Measurements from ENCODE around the gene FILIP1L. TPM values are rescaled to one million over a fixed set of nuclear protein-coding genes. Genes with fewer than 3 reads are reported as not detected.

FILIP1L gene
- total RNA-seq, 1 experiment from 2014 or later = 0.17 TPM

DNA sequence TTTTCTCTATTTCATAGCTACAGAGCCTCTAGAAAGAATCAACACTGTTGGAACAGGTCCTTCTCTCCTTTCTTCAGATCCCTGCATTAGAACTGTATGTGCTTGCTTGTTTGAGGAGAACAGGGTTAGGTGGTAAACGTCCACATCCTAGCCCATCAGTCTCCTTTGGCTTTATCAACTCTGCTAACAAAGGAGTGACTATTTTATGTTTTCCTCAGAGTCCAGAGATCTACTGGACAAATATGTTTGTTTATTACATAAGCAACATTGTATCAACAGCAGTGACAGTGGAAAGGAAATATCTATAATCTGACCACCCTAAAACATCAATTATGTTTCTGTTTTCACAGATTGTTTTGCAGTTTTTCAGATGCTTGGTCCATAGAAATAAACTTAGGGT, 257.0 kb downstream of the FILIP1L start:
- Histone ChIP-seq H3K79me2 (ENCODE audit: insufficient read depth, low read length) (peaks cover 21% of the 10 kb centered on the region; the same call in 1 of the 2 replicates), H3K4me2 (ENCODE audit: low read length) (no peak overlapping the region), H3K4me1 (ENCODE audit: control insufficient read depth in 1 of 2, insufficient read depth in 2 of 2, low read length in 2 of 2) (peaks cover 0 to 13% of the 10 kb centered on the region in 2 experiments; a peak in 2 of 4 replicates), H3K27me3 (ENCODE audit: insufficient read depth, low read length) (no peaks in the 10 kb centered on the region), H3K9me2 (ENCODE audit: insufficient read depth) (no peaks in the 10 kb centered on the region), H3K36me3 (ENCODE audit: control insufficient read depth in 1 of 2, insufficient read depth in 2 of 2, low read length in 2 of 2) (no peaks in the 10 kb centered on the region), H3K9me3 (ENCODE audit: control insufficient read depth in 1 of 2, insufficient read depth in 1 of 2, low read depth in 1 of 2, low read length in 2 of 2) (no peaks in the 10 kb centered on the region), H3K4me3 (replicated peaks in 1 of 2; ENCODE audit: low read depth in 1 of 2, low read length in 2 of 2) (no peak overlapping the region), H3K27ac (ENCODE audit: low read depth, low read length) (no peak overlapping the region), H4K20me1 (ENCODE audit: insufficient read depth) (no peaks in the 10 kb centered on the region), H3K9ac (ENCODE audit: low read length) (no peak overlapping the region), H2AFZ (ENCODE audit: low read depth, low read length, poor library complexity, severe bottlenecking) (no peak overlapping the region)
- DNase-seq (ENCODE audit: low read depth, low spot score) (no peak), ATAC-seq (no peak)
- intact Hi-C loops (cut with micrococcal nuclease) = no loop called here
- ChIA-PET RAD21 (ENCODE audit: low non-redundant PET in 1 of 2, low total read pairs in 2 of 2, uncharacterized antibody in 2 of 2, unreplicated experiment in 2 of 2) (no interaction called here), POLR2A (no interaction called here), CTCF (no interaction called here)
- no TSS peak for BruUV-seq (replicated peaks)
- no peak for TF ChIP-seq POLR2AphosphoS5 (IDR thresholded peaks at IDR 0.05; ENCODE audit: low read depth, low read length)
- no peak for TF ChIP-seq JUND (IDR thresholded peaks at IDR 0.05)
- TF ChIP-seq, protein P1, sequence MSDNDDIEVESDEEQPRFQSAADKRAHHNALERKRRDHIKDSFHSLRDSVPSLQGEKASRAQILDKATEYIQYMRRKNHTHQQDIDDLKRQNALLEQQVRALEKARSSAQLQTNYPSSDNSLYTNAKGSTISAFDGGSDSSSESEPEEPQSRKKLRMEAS (IDR thresholded peaks at IDR 0.05) = no peak
- no peak for TF ChIP-seq CBX3 (IDR thresholded peaks at IDR 0.05; ENCODE audit: low read depth)
- no peak for TF ChIP-seq EGR1 (IDR thresholded peaks at IDR 0.05; ENCODE audit: low read depth)
- no peak for TF ChIP-seq ZFX (IDR thresholded peaks at IDR 0.05)
- TF ChIP-seq YY1 (IDR thresholded peaks at IDR 0.05; ENCODE audit: extremely low read depth, insufficient replicate concordance, low read depth, low read length) = no peak
- no peak for TF ChIP-seq EZH2phosphoT487 (IDR thresholded peaks at IDR 0.05; ENCODE audit: borderline replicate concordance)
- TF ChIP-seq, protein P2, sequence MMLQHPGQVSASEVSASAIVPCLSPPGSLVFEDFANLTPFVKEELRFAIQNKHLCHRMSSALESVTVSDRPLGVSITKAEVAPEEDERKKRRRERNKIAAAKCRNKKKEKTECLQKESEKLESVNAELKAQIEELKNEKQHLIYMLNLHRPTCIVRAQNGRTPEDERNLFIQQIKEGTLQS (IDR thresholded peaks at IDR 0.05) = no peak
- no peak for TF ChIP-seq ZNF274 (IDR thresholded peaks at IDR 0.05; ENCODE audit: low read depth, low read length)
- no peak for TF ChIP-seq SIN3A (IDR thresholded peaks at IDR 0.05; ENCODE audit: low read depth)
- TF ChIP-seq, protein P3, sequence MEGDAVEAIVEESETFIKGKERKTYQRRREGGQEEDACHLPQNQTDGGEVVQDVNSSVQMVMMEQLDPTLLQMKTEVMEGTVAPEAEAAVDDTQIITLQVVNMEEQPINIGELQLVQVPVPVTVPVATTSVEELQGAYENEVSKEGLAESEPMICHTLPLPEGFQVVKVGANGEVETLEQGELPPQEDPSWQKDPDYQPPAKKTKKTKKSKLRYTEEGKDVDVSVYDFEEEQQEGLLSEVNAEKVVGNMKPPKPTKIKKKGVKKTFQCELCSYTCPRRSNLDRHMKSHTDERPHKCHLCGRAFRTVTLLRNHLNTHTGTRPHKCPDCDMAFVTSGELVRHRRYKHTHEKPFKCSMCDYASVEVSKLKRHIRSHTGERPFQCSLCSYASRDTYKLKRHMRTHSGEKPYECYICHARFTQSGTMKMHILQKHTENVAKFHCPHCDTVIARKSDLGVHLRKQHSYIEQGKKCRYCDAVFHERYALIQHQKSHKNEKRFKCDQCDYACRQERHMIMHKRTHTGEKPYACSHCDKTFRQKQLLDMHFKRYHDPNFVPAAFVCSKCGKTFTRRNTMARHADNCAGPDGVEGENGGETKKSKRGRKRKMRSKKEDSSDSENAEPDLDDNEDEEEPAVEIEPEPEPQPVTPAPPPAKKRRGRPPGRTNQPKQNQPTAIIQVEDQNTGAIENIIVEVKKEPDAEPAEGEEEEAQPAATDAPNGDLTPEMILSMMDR (IDR thresholded peaks at IDR 0.05 in 2 of 3, conservative IDR thresholded peaks at IDR 0.05 in 1 of 3; ENCODE audit: borderline replicate concordance in 1 of 3, insufficient read depth in 1 of 3, low read depth in 2 of 3, low read length in 2 of 3) = no peak
- no peak for TF ChIP-seq EZH2 (IDR thresholded peaks at IDR 0.05)
- TF ChIP-seq, protein P4, sequence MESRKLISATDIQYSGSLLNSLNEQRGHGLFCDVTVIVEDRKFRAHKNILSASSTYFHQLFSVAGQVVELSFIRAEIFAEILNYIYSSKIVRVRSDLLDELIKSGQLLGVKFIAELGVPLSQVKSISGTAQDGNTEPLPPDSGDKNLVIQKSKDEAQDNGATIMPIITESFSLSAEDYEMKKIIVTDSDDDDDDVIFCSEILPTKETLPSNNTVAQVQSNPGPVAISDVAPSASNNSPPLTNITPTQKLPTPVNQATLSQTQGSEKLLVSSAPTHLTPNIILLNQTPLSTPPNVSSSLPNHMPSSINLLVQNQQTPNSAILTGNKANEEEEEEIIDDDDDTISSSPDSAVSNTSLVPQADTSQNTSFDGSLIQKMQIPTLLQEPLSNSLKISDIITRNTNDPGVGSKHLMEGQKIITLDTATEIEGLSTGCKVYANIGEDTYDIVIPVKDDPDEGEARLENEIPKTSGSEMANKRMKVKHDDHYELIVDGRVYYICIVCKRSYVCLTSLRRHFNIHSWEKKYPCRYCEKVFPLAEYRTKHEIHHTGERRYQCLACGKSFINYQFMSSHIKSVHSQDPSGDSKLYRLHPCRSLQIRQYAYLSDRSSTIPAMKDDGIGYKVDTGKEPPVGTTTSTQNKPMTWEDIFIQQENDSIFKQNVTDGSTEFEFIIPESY (IDR thresholded peaks at IDR 0.05; ENCODE audit: extremely low read depth, insufficient replicate concordance, low read length) = no peak
- no peak for TF ChIP-seq SRF (IDR thresholded peaks at IDR 0.05; ENCODE audit: low read depth)

Data from HCT116 (cell line).